ENCODE measurements around the gene STIMATE. TPM values are rescaled to one million over a fixed set of nuclear protein-coding genes. Genes with fewer than 3 reads are reported as not detected.
A peak's percentile ranks its signal among the peaks of the same experiment; 100 is the strongest.

The STIMATE gene
- total RNA-seq, 5 donors from 2014 or later (not counting 1 experiment from before 2014, with no cell fraction given): 37.3 to 61.8 (median 52.9) TPM

DNA sequence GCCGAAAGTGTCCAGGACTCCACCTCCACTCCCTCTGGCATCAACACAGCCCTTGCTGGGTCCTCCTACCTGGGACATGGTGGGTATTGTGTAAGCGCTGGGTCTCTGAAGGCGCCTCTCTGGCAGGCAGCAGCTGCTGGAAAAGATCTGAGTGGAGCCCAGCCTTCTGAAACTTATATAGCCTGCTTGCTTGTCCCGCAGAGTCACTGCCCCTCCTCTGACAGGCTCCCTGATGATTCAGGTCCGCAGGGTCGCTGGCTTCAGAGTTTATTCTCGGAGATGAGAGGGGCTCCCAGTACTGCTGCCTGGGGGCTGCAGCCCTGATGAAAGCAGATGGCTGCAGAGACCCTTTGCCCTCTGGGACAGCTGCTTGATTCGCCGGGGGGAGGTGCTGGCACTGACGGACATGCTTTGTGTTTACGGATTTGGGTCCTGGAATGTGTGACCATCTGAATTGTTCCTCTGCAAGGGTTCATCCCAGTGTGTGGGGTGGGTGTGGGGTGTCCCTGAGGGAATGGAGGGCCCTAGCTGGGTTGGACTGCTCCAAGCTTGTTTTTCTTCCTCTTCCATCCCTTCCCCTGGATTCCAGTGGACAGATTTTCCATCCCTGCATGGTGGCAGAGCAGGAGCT lies 62.4 kb downstream of the STIMATE start, which contains the start of gene MUSTN1:
Gene MUSTN1 (minus strand): TSS at position 149 of the 631 bp plus-strand sequence. CDS start 71 bp downstream, at position 78.
- H3K9me3 Mint-ChIP-seq: no peaks in the 10 kb centered on the region
- 94% methylated on average over 9 of the region's 11 CpGs for WGBS (ENCODE audit: insufficient coverage)
- DNase-seq (no peak), ATAC-seq (replicated peaks in 1 of 4) (no peak)
- no peak within 1 kb of the TSS for H3K4me3 Mint-ChIP-seq
- Histone ChIP-seq H3K4me1 (ENCODE audit: control insufficient read depth in 1 of 2, extremely low read depth in 1 of 2, insufficient read depth in 2 of 2, low read length in 2 of 2) (peaks cover 7 to 25% of the 10 kb centered on the region in 2 experiments), H3K27me3 (replicated peaks in 1 of 2; ENCODE audit: control insufficient read depth in 2 of 2, extremely low read depth in 1 of 2, insufficient read depth in 2 of 2, low read length in 1 of 2) (no peaks in the 10 kb centered on the region), H3K9me3 (no peaks in the 10 kb centered on the region), H3K36me3 (ENCODE audit: control insufficient read depth in 2 of 2, extremely low read depth in 1 of 2, insufficient read depth in 1 of 2, low read length in 1 of 2) (peaks cover 10 to 17% of the 10 kb centered on the region in 2 donors), H3K4me3 (ENCODE audit: control insufficient read depth in 1 of 2, extremely low read depth in 1 of 2, low read length in 1 of 2) (no peak within 1 kb of the TSS), H3K27ac (ENCODE audit: low read length) (no peak within 1 kb of the TSS)
- peaks cover 23 to 32% (median 28%) of the 10 kb centered on the region in 3 donors for H3K4me1 Mint-ChIP-seq
- no peak within 1 kb of the TSS for H3K27ac Mint-ChIP-seq
- POLR2A ChIA-PET: no interaction called here
- no peaks in the 10 kb centered on the region for H3K27me3 Mint-ChIP-seq
- peaks cover 18% of the 10 kb centered on the region for H3K36me3 Mint-ChIP-seq
- CTCF ChIA-PET: no interaction called here

DNA sequence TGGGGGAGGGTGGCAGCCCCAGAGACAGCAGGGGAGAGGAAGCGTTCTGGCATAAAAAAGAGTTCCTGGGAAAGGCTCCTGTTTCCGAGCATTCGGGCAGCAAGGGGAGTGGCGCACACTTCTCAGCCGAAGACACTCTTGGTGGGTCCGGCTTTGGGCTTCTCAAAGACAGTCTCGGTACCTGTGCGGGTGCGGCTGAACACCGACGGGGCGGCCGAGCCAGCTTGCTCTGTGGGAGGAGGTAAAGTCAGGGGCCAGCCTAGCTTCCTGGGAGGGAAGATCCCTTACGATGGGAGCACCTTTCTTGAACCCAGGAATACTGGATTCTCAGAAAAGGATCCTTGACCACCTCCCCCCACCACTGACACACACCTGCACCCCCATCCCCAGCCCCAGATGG lies 64.1 kb downstream of the STIMATE start:
- ChIA-PET CTCF (no interaction called here), POLR2A (no interaction called here)
- Histone ChIP-seq H3K27ac (ENCODE audit: low read length) (no peak overlapping the region), H3K4me1 (ENCODE audit: control insufficient read depth in 1 of 2, extremely low read depth in 1 of 2, insufficient read depth in 2 of 2, low read length in 2 of 2) (peaks cover under 1 to 11% of the 10 kb centered on the region in 2 experiments), H3K36me3 (ENCODE audit: control insufficient read depth in 2 of 2, extremely low read depth in 1 of 2, insufficient read depth in 1 of 2, low read length in 1 of 2) (peaks cover 7 to 16% of the 10 kb centered on the region in 2 donors), H3K27me3 (replicated peaks in 1 of 2; ENCODE audit: control insufficient read depth in 2 of 2, extremely low read depth in 1 of 2, insufficient read depth in 2 of 2, low read length in 1 of 2) (no peaks in the 10 kb centered on the region), H3K9me3 (no peaks in the 10 kb centered on the region), H3K4me3 (ENCODE audit: control insufficient read depth in 1 of 2, extremely low read depth in 1 of 2, low read length in 1 of 2) (no peak overlapping the region)
- Mint-ChIP-seq H3K27me3 (no peaks in the 10 kb centered on the region), H3K9me3 (no peaks in the 10 kb centered on the region), H3K4me3 (no peak overlapping the region), H3K4me1 (peaks cover 6 to 18% (median 10%) of the 10 kb centered on the region in 3 donors), H3K27ac (no peak overlapping the region), H3K36me3 (peaks cover 18% of the 10 kb centered on the region)
- 100% methylated on average over 6 of the region's 14 CpGs for WGBS (ENCODE audit: insufficient coverage)
- ATAC-seq (replicated peaks in 1 of 4) (no peak), DNase-seq (no peak)

DNA sequence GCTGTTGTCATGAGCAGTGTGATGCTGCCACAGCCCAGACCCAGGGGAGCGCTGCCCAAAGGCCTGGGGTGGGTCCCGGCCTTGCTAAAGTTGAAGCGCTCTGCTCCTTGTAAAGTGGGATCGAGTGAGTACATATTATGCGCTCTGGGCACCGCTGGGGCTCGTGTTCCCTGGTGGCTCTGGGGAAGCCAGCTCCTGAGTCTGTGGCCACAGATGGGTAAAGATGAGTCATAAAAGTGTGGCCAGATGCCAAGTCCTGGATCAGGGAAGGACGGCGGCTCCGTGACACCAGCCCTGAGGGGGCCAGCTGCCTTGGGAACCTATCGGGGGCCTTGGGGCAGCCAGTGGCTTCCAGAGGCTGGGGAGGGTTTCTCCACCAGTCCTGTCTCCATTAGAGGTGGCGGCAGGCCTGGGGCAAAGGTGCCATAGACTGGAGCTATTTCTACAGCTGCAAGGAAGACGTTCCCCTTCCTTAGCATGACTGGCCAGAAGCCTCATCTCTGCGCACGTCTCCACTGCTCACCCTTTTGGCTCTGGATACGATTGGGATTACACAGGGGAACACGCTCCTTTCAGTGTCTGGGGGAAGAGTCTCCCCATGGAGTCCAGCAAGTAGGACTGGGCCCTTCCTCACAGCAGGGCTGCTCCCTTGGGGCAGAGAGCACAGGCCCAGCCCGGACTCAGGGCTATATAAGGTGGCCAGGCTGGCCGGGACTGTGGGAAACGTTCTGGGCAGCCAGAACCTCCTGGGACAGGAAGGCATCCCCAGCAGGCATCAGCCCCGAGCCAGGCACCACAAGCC lies 65.6 kb downstream of the STIMATE start:
- ChIA-PET POLR2A (no interaction called here), CTCF (no interaction called here)
- Histone ChIP-seq H3K27me3 (replicated peaks in 1 of 2; ENCODE audit: control insufficient read depth in 2 of 2, extremely low read depth in 1 of 2, insufficient read depth in 2 of 2, low read length in 1 of 2) (no peaks in the 10 kb centered on the region), H3K4me3 (ENCODE audit: control insufficient read depth in 1 of 2, extremely low read depth in 1 of 2, low read length in 1 of 2) (no peak overlapping the region), H3K36me3 (ENCODE audit: control insufficient read depth in 2 of 2, extremely low read depth in 1 of 2, insufficient read depth in 1 of 2, low read length in 1 of 2) (peaks cover 7 to 16% of the 10 kb centered on the region in 2 donors), H3K9me3 (no peaks in the 10 kb centered on the region), H3K27ac (ENCODE audit: low read length) (no peak overlapping the region), H3K4me1 (ENCODE audit: control insufficient read depth in 1 of 2, extremely low read depth in 1 of 2, insufficient read depth in 2 of 2, low read length in 2 of 2) (no peaks in the 10 kb centered on the region)
- 79% methylated on average over 21 of the region's 21 CpGs for WGBS (ENCODE audit: insufficient coverage)
- Mint-ChIP-seq H3K4me3 (no peak overlapping the region), H3K27ac (no peak overlapping the region), H3K36me3 (peaks cover 13% of the 10 kb centered on the region), H3K4me1 (peaks cover 0 to 4% (median 0%) of the 10 kb centered on the region in 3 donors), H3K9me3 (no peaks in the 10 kb centered on the region), H3K27me3 (no peaks in the 10 kb centered on the region)
- no peak for DNase-seq
- no peak for ATAC-seq (replicated peaks in 1 of 4)

DNA sequence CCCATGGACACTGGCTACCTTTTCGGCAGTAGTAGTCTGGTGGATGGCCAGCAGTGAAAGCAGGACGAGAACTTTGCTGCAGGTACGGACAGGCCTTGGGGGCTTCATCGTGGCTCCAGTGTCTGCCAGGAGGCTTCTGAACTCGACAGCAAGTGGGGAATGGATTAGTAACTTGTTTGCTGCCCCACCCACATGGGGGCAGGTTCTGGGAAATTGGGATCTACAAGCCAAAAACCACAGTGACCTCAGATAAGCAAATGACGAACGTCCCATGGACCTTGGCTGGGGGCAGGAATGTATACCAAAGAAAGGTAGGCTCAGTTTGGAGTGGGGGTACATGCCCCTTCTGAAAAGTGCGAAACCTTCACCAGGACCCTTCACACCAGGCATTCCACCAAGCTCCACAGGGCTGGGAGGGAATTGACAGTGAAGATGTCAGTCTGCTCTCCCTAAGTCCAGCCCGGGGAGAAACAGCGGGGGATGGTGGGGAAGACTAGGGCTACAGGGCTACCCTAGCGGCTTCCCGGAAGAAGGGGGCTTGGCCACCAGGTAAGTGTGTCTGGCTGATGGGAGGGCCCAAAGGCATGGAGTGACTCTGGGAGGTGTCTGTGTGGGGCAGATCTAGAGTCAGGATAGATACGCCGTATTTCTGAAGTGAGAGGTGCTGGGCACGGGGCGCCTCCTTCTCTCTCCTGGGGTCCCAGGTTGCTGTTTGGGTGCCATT lies 66.7 kb downstream of the STIMATE start, which contains the start of gene ITIH4:
Gene ITIH4 (minus strand): TSS at position 138 of the 724 bp plus-strand sequence. CDS start 30 bp downstream, at position 108.
- H3K4me1 ChIP-seq (ENCODE audit: control insufficient read depth in 1 of 2, extremely low read depth in 1 of 2, insufficient read depth in 2 of 2, low read length in 2 of 2): no peaks in the 10 kb centered on the region
- no peak within 1 kb of the TSS for H3K4me3 ChIP-seq (ENCODE audit: control insufficient read depth in 1 of 2, extremely low read depth in 1 of 2, low read length in 1 of 2)
- H3K27ac ChIP-seq (ENCODE audit: low read length): no peak within 1 kb of the TSS
- Mint-ChIP-seq H3K4me1 (no peaks in the 10 kb centered on the region), H3K27me3 (no peaks in the 10 kb centered on the region), H3K9me3 (no peaks in the 10 kb centered on the region), H3K4me3 (no peak within 1 kb of the TSS), H3K36me3 (peaks cover 8% of the 10 kb centered on the region), H3K27ac (peak within 1 kb of the TSS in 1 of 2 donors; percentile 39)
- no peaks in the 10 kb centered on the region for H3K9me3 ChIP-seq
- H3K36me3 ChIP-seq (ENCODE audit: control insufficient read depth in 2 of 2, extremely low read depth in 1 of 2, insufficient read depth in 1 of 2, low read length in 1 of 2): peaks cover 7 to 11% of the 10 kb centered on the region in 2 donors
- WGBS (ENCODE audit: insufficient coverage): 96% methylated on average over 8 of the region's 16 CpGs
- DNase-seq: no peak
- no peak for ATAC-seq (replicated peaks in 1 of 4)
- no peaks in the 10 kb centered on the region for H3K27me3 ChIP-seq (replicated peaks in 1 of 2; ENCODE audit: control insufficient read depth in 2 of 2, extremely low read depth in 1 of 2, insufficient read depth in 2 of 2, low read length in 1 of 2)
- POLR2A ChIA-PET: no interaction called here
- CTCF ChIA-PET: no interaction called here

DNA sequence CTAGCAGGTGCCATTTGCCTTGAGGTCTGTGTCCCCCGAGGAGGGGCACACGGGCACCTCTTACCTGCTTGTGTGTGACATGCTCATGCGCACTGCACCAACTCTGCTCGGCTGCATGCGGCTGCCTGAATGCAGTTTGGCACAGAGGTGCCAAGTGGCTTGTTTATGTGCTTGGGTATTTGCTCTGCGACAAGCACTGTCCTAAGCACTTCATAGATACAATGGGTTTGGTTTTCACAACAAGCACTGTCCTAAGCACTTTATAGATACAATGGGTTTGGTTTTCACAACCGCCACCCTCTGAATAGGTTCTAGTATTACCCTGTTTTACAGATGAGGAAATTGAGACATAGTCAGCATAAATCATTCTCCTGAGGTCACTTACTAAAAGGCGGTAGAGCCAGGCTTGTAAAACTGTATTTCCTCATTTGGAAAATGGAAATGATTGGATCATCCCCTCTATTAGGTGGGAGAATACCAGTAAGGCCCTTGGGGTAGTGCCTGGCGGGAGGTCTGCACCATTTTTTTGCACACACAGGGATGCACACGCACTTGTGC lies 67.4 kb downstream of the STIMATE start:
- no peak overlapping the region for H3K4me3 ChIP-seq (ENCODE audit: control insufficient read depth in 1 of 2, extremely low read depth in 1 of 2, low read length in 1 of 2)
- H3K4me1 ChIP-seq (ENCODE audit: control insufficient read depth in 1 of 2, extremely low read depth in 1 of 2, insufficient read depth in 2 of 2, low read length in 2 of 2): no peaks in the 10 kb centered on the region
- ChIA-PET POLR2A (no interaction called here), CTCF (no interaction called here)
- H3K9me3 ChIP-seq: no peaks in the 10 kb centered on the region
- WGBS (ENCODE audit: insufficient coverage): 92% methylated on average over 7 of the region's 10 CpGs
- H3K4me3 Mint-ChIP-seq: no peak overlapping the region
- H3K27ac ChIP-seq (ENCODE audit: low read length): no peak overlapping the region
- H3K36me3 ChIP-seq (ENCODE audit: control insufficient read depth in 2 of 2, extremely low read depth in 1 of 2, insufficient read depth in 1 of 2, low read length in 1 of 2): peaks cover 6 to 9% of the 10 kb centered on the region in 2 donors
- H3K4me1 Mint-ChIP-seq: no peaks in the 10 kb centered on the region
- H3K27me3 ChIP-seq (replicated peaks in 1 of 2; ENCODE audit: control insufficient read depth in 2 of 2, extremely low read depth in 1 of 2, insufficient read depth in 2 of 2, low read length in 1 of 2): no peaks in the 10 kb centered on the region
- no peaks in the 10 kb centered on the region for H3K9me3 Mint-ChIP-seq
- no peaks in the 10 kb centered on the region for H3K27me3 Mint-ChIP-seq
- H3K27ac Mint-ChIP-seq: no peak overlapping the region
- ATAC-seq (replicated peaks in 1 of 4) (no peak), DNase-seq (no peak)
- peaks cover 6% of the 10 kb centered on the region for H3K36me3 Mint-ChIP-seq

DNA sequence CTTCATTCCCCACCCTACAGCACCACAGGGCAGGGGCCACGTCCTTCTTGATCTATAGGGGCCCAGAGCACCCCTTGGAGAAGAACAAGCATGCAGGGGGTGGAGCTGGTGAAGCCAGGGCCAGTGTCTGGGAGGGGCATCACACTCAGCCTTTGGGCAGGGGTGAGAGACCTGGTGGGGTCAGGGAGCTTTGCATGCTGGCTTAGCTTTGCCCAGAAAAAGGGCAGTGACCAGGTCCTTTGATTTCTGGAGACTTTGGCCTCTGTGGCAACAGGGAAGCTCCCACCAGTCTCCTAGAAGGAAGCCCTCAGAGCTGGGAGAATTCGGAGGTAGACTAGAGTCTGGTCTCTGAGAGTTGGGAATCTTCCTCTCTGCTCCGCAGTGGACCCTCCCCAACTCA lies 67.9 kb downstream of the STIMATE start:
- no peak overlapping the region for H3K4me3 Mint-ChIP-seq
- Histone ChIP-seq H3K4me1 (ENCODE audit: control insufficient read depth in 1 of 2, extremely low read depth in 1 of 2, insufficient read depth in 2 of 2, low read length in 2 of 2) (no peaks in the 10 kb centered on the region), H3K9me3 (no peaks in the 10 kb centered on the region), H3K36me3 (ENCODE audit: control insufficient read depth in 2 of 2, extremely low read depth in 1 of 2, insufficient read depth in 1 of 2, low read length in 1 of 2) (peaks cover 1 to 4% of the 10 kb centered on the region in 2 donors), H3K4me3 (ENCODE audit: control insufficient read depth in 1 of 2, extremely low read depth in 1 of 2, low read length in 1 of 2) (no peak overlapping the region), H3K27ac (ENCODE audit: low read length) (no peak overlapping the region), H3K27me3 (replicated peaks in 1 of 2; ENCODE audit: control insufficient read depth in 2 of 2, extremely low read depth in 1 of 2, insufficient read depth in 2 of 2, low read length in 1 of 2) (no peaks in the 10 kb centered on the region)
- peaks cover 8% of the 10 kb centered on the region for H3K36me3 Mint-ChIP-seq
- ATAC-seq (replicated peaks in 1 of 4) (peak in 1 of 4 experiments; percentile 19), DNase-seq (no peak)
- ChIA-PET CTCF (no interaction called here), POLR2A (no interaction called here)
- H3K27me3 Mint-ChIP-seq: no peaks in the 10 kb centered on the region
- H3K27ac Mint-ChIP-seq: no peak overlapping the region
- H3K9me3 Mint-ChIP-seq: no peaks in the 10 kb centered on the region
- no CpG with 5 or more reads among the region's 3 CpGs for WGBS (ENCODE audit: insufficient coverage)
- no peaks in the 10 kb centered on the region for H3K4me1 Mint-ChIP-seq
